ENCODE results near the gene NLRC5. TPM values are rescaled to one million over a fixed set of nuclear protein-coding genes. Genes with fewer than 3 reads are reported as not detected.

NLRC5 gene
- total RNA-seq, 2 experiments from 2014 or later = 142 to 151 TPM

Other genes with a start within 250 kb of the NLRC5 start
- gene SLC12A3, start 124.3 kb upstream of the NLRC5 start, total RNA-seq = under 1 TPM in 1 of 2 experiments, not detected in 1; 0.04 TPM
- gene HERPUD1, start 57.4 kb upstream of the NLRC5 start, total RNA-seq = 100 to 1,000 TPM; 143 to 149 TPM
- under 1 TPM in 1 of 2 experiments, not detected in 1; 0.12 TPM for gene CETP, start 27.6 kb upstream of the NLRC5 start, total RNA-seq
- 10 to 100 TPM; 10.4 TPM for gene CPNE2, start 103.0 kb downstream of the NLRC5 start, total RNA-seq
- gene PSME3IP1, start 196.5 kb downstream of the NLRC5 start, total RNA-seq = 100 to 1,000 TPM; 109 to 117 TPM
- gene RSPRY1, start 196.8 kb downstream of the NLRC5 start, total RNA-seq = 10 to 100 TPM; 27.2 to 30.5 TPM

Measured in activated naive CD8-positive, alpha-beta T cell treated with anti-CD3 and anti-CD28 coated beads for 36 hours (primary cell).